GM21786 (cell line): ENCODE measurements around the gene PGGT1B.
A peak's percentile ranks its signal among the peaks of the same experiment; 100 is the strongest.

Source experiments
- ATAC-seq: cut with Tn5 transposase; IDR thresholded peaks from one replicate; pipeline ENCODE4 v1.9.1; 2021; ENCODE audit not compliant: unreplicated experiment

Gene PGGT1B

GRCh38 chr5:115181757-115182156 lies 80.9 kb downstream of the PGGT1B start:
- no peak for ATAC-seq

GRCh38 chr5:115180165-115180709 lies 82.4 kb downstream of the PGGT1B start:
- ATAC-seq, result peak; percentile 67

GRCh38 chr5:115179394-115180164 lies 83.1 kb downstream of the PGGT1B start:
- peak; percentile 35 for ATAC-seq

GRCh38 chr5:115179030-115179393 lies 83.7 kb downstream of the PGGT1B start:
- no peak for ATAC-seq

GRCh38 chr5:115170929-115171510 lies 91.7 kb downstream of the PGGT1B start:
- ATAC-seq, result no peak

GRCh38 chr5:115170134-115170928 lies 92.3 kb downstream of the PGGT1B start:
- peak; percentile 47 for ATAC-seq

GRCh38 chr5:115169487-115170133 lies 93.1 kb downstream of the PGGT1B start, which contains the start of gene TRIM36:
TSS of gene TRIM36 (minus strand) at chr5:115169908. CDS start at chr5:115169634, 274 bp downstream.
- ATAC-seq, result peak; percentile 97

GRCh38 chr5:115168829-115169486 lies 93.7 kb downstream of the PGGT1B start:
- ATAC-seq, result no peak

- no peak for ATAC-seq
These were observed 95.8 kb downstream of the PGGT1B start for GRCh38 chr5:115166744-115167393.

- ATAC-seq, result no peak
These were observed 96.9 kb downstream of the PGGT1B start for GRCh38 chr5:115165790-115166189.

GRCh38 chr5:115160975-115161475 lies 101.7 kb downstream of the PGGT1B start:
- ATAC-seq, result no peak
